ENCODE measurements around the gene TXNIP. TPM values are rescaled to one million over a fixed set of nuclear protein-coding genes. Genes with fewer than 3 reads are reported as not detected.

TXNIP gene
- total RNA-seq, 1 experiment from 2014 or later: 20.6 TPM

GRCh38 chr1:145961109-145961424 is 35.3 kb downstream of the TXNIP start:
- Histone ChIP-seq H3K36me3 (no peaks in the 10 kb centered on the region), H3K4me3 (peak overlapping the region; percentile 37), H3K9me3 (no peaks in the 10 kb centered on the region), H3K27me3 (no peaks in the 10 kb centered on the region)
- DNase-seq: no peak

- Histone ChIP-seq H3K36me3 (no peaks in the 10 kb centered on the region), H3K4me3 (peak overlapping the region; percentile 37), H3K27me3 (no peaks in the 10 kb centered on the region), H3K9me3 (no peaks in the 10 kb centered on the region)
- peak; percentile 62 for DNase-seq
Observed at GRCh38 chr1:145960468-145961108, 35.8 kb downstream of the TXNIP start.

GRCh38 chr1:145959957-145960467 is 36.4 kb downstream of the TXNIP start:
- no peaks in the 10 kb centered on the region for H3K27me3 ChIP-seq
- no peak for DNase-seq
- H3K4me3 ChIP-seq: no peak overlapping the region
- H3K9me3 ChIP-seq: no peaks in the 10 kb centered on the region
- H3K36me3 ChIP-seq: peaks cover 4% of the 10 kb centered on the region; the same call in 1 of the 2 replicates

DNA sequence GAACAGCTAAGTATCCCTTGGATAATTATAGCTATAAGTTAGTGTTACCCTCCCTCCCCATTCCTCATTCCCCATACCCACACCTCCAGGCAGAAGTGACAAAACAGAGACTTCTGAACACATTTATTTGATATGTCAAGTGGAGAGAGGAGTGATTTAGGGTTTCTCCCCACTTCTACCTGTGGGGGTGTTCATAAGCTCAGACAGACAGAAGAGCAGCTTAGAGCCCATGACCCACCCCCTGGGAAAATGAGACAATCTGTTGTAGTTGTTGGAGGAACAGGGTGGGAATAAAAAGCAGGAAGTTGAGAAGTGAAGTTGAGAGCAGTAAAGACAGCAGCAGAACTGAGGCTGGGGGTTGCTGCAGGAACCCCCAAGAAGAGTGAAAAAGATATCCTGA is 37.0 kb downstream of the TXNIP start:
- Histone ChIP-seq H3K27me3 (no peaks in the 10 kb centered on the region), H3K9me3 (no peaks in the 10 kb centered on the region), H3K36me3 (peaks cover 4% of the 10 kb centered on the region; the same call in 1 of the 2 replicates), H3K4me3 (no peak overlapping the region)
- no peak for DNase-seq

GRCh38 chr1:145958734-145959133 is 37.6 kb downstream of the TXNIP start:
- no peak overlapping the region for H3K4me3 ChIP-seq
- DNase-seq: no peak
- H3K36me3 ChIP-seq: peaks cover 4% of the 10 kb centered on the region; the same call in 1 of the 2 replicates
- H3K9me3 ChIP-seq: no peaks in the 10 kb centered on the region
- no peaks in the 10 kb centered on the region for H3K27me3 ChIP-seq

GRCh38 chr1:145957443-145958319 is 38.7 kb downstream of the TXNIP start, which contains the start of gene LIX1L:
TSS of gene LIX1L (minus strand) at chr1:145958017. CDS start at chr1:145957927, 90 bp downstream.
- H3K27me3 ChIP-seq: no peaks in the 10 kb centered on the region
- H3K9me3 ChIP-seq: no peaks in the 10 kb centered on the region
- peak; percentile 97 for DNase-seq
- H3K36me3 ChIP-seq: peaks cover 4% of the 10 kb centered on the region; the same call in 1 of the 2 replicates
- peak within 1 kb of the TSS; percentile 62 for H3K4me3 ChIP-seq

DNA sequence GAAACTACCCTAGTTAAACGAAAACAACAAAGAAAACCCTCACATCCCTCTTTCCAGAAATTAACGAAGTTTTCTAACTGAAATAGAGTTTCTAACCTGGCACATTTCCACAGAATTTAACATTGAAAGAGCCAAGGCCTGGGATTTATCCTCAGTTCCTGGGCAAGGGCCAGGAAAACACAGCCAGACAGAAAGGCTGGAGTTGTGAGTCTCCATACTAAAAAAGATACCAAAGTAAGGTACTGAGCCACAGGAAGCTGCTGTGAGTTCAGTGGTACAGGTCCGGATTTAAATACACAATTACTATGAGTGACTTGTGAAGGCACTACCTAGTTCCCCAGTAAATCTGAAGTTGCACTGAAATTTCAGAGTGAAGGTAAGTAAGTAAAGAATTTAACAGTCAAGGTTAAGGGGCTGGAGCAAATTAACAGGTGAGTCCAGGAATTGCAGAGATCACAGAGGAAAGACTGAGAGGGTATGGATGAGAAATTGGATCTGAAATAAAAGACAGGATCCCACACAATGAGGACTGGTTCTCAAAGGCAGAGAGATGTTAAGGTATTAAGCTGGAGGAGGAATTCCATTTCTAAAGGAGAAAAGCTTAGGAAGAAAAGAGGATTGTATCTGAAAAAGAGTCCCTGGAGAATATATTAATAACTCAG is 39.5 kb downstream of the TXNIP start:
- H3K27me3 ChIP-seq: no peaks in the 10 kb centered on the region
- no peaks in the 10 kb centered on the region for H3K9me3 ChIP-seq
- peak overlapping the region; percentile 62 for H3K4me3 ChIP-seq
- peaks cover 4% of the 10 kb centered on the region; the same call in 1 of the 2 replicates for H3K36me3 ChIP-seq
- peak; percentile 45 for DNase-seq

- Histone ChIP-seq H3K9me3 (no peaks in the 10 kb centered on the region), H3K36me3 (peaks cover 4% of the 10 kb centered on the region; the same call in 1 of the 2 replicates), H3K4me3 (peak overlapping the region; percentile 62), H3K27me3 (no peaks in the 10 kb centered on the region)
- DNase-seq: no peak
Observed at GRCh38 chr1:145956361-145956760, 40.0 kb downstream of the TXNIP start.

DNA sequence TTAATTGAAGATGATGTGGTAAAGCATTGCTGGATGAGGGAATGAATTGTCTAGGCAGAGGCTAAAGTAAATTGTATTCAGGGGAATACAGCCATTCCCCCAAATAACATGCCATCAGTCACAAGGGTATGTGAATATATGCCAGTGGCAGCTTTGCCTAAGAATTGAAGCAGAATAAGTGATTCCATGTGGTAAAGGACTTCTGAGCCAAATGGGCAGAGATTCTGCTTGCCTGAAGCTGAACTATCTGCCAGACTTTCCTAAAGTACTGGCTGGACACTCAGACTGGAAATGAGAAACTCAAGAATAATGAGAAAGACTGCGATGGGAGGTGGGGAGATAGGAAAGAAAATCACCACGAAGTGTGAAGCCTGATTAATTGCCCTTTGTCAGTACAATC is 40.9 kb downstream of the TXNIP start:
- no peak overlapping the region for H3K4me3 ChIP-seq
- peak; percentile 16 for DNase-seq

GRCh38 chr1:145953861-145954260 is 42.5 kb downstream of the TXNIP start:
- Histone ChIP-seq H3K36me3 (peaks cover 4% of the 10 kb centered on the region; the same call in 1 of the 2 replicates), H3K9me3 (no peaks in the 10 kb centered on the region), H3K27me3 (no peaks in the 10 kb centered on the region), H3K4me3 (no peak overlapping the region)
- no peak for DNase-seq

More for the DNA sequence above, 40.9 kb downstream of the TXNIP start:
- Histone ChIP-seq H3K36me3 (peaks cover 4% of the 10 kb centered on the region; the same call in 1 of the 2 replicates), H3K27me3 (no peaks in the 10 kb centered on the region), H3K9me3 (no peaks in the 10 kb centered on the region)

DNA sequence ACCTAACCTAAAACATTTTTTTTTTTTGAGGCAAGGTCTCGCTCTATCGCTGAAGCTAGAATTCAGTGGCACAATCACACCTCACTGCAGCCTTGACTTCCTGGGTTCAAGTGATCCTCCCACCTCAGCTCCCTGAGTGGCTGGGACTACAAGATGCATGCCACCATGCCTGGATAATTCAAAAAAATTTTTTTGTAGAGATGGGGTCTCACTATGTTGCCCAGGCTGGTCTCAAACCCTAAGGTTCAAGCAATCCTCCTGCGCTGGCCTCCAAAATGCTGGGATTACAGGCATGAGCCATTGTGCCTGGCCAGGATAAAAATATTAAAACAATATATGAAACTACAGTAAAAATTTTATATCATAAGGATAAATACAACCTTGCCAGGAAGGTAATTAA is 43.5 kb downstream of the TXNIP start:
- Histone ChIP-seq H3K4me3 (no peak overlapping the region), H3K36me3 (peaks cover 4% of the 10 kb centered on the region; the same call in 1 of the 2 replicates), H3K27me3 (no peaks in the 10 kb centered on the region), H3K9me3 (no peaks in the 10 kb centered on the region)
- DNase-seq: no peak

- DNase-seq: no peak
- Histone ChIP-seq H3K9me3 (no peaks in the 10 kb centered on the region), H3K27me3 (no peaks in the 10 kb centered on the region), H3K4me3 (no peak overlapping the region), H3K36me3 (peaks cover 7% of the 10 kb centered on the region)
Observed at GRCh38 chr1:145951526-145951925, 44.9 kb downstream of the TXNIP start.

DNA sequence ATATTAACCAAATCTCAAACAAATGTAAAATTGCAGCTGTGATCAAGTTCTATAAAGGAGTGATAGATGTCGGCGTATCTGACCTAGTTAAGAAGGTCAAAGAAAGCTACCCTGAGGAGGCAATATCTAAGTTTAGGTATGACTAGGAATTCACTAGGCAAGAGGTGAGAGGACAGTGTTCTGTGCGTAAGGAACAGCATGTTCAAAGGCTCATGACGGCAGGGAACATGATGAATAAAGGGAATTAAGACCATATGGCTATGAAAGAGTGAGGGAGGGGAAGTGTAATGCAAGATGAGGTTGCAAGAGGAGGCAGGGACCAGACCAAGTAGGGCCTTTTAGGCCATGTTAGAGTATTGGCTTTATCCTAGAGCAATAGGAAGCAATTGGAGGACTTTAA is 47.2 kb downstream of the TXNIP start:
- no peaks in the 10 kb centered on the region for H3K9me3 ChIP-seq
- no peaks in the 10 kb centered on the region for H3K27me3 ChIP-seq
- DNase-seq: no peak
- H3K4me3 ChIP-seq: no peak overlapping the region
- H3K36me3 ChIP-seq: peaks cover 5% of the 10 kb centered on the region

DNA sequence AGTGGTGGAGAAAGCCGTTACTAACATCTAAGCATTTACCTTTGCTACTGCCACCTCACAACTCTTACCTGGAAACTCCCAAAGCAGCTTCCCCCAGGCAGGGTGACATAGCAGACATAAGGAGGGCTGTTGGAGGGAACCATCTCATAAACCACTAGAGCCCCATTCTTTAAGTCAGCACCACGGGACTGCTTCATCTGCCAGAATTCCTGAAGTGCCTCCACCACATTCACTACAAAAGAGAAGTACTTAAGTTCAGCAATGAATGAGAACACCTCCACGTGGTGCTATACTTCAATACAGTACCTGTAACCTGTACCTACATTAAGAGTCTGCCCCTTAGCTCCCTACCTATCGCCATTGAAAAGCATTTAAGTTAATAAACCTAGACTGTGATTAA is 48.8 kb downstream of the TXNIP start:
- Histone ChIP-seq H3K4me3 (no peak overlapping the region), H3K36me3 (peaks cover 7% of the 10 kb centered on the region)
- DNase-seq: no peak

GRCh38 chr1:145946477-145946986 is 49.8 kb downstream of the TXNIP start:
- no peaks in the 10 kb centered on the region for H3K9me3 ChIP-seq
- H3K4me3 ChIP-seq: no peak overlapping the region
- H3K27me3 ChIP-seq: no peaks in the 10 kb centered on the region
- H3K36me3 ChIP-seq: peaks cover 13% of the 10 kb centered on the region
- DNase-seq: no peak

More for the DNA sequence above, 48.8 kb downstream of the TXNIP start:
- no peaks in the 10 kb centered on the region for H3K9me3 ChIP-seq
- H3K27me3 ChIP-seq: no peaks in the 10 kb centered on the region

- no peaks in the 10 kb centered on the region for H3K9me3 ChIP-seq
- H3K27me3 ChIP-seq: no peaks in the 10 kb centered on the region
- H3K36me3 ChIP-seq: peaks cover 17% of the 10 kb centered on the region
- no peak for DNase-seq
- no peak overlapping the region for H3K4me3 ChIP-seq
Observed at GRCh38 chr1:145944532-145944931, 51.8 kb downstream of the TXNIP start.

DNA sequence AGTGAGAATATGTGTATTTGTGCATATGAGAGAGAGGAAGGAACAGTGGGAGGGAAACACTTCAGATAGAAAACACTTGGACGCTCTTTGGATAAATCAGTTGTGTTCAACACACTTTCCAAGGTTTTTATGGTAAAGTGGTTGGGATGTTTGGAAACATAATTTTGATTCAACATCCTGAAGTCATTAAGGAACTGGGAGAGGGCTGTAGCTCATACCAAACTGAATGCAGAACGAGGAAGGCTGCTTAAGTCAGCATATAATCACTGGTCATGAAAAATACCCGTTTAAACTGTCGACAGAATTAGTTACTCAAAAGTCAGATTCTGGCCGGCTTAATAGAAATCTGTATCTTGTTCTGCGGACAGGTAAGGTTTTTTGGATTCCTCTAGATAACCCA is 53.5 kb downstream of the TXNIP start:
- Histone ChIP-seq H3K27me3 (no peaks in the 10 kb centered on the region), H3K36me3 (peaks cover 17% of the 10 kb centered on the region), H3K9me3 (no peaks in the 10 kb centered on the region), H3K4me3 (no peak overlapping the region)
- no peak for DNase-seq

All from MG63 (cell line).